ENCODE data around the gene TMEM117.

The TMEM117 gene

GRCh38 chr12:44077294-44077693 lies 241.4 kb downstream of the TMEM117 start:
- TF ChIP-seq CTCF (IDR thresholded peaks at IDR 0.05; ENCODE audit: low read depth, low read length), result no peak
- TF ChIP-seq POLR2A (IDR thresholded peaks at IDR 0.05; ENCODE audit: extremely low read depth, insufficient read length), result no peak
- no peak for TF ChIP-seq MYC (IDR thresholded peaks at IDR 0.05; ENCODE audit: low read depth, low read length)
- TF ChIP-seq MAX (IDR thresholded peaks at IDR 0.05; ENCODE audit: low read depth, low read length), result no peak
- no peak for DNase-seq (ENCODE audit: low read depth)

GRCh38 chr12:44078273-44078672 lies 242.4 kb downstream of the TMEM117 start:
- no peak overlapping the region for H3K4me3 ChIP-seq (ENCODE audit: low read depth, low read length)
- peak; percentile 7 for DNase-seq (ENCODE audit: low read depth)
- no peak for TF ChIP-seq MAX (IDR thresholded peaks at IDR 0.05; ENCODE audit: low read depth, low read length)
- no peak for TF ChIP-seq CTCF (IDR thresholded peaks at IDR 0.05; ENCODE audit: low read depth, low read length)
- no peak for TF ChIP-seq POLR2A (IDR thresholded peaks at IDR 0.05; ENCODE audit: extremely low read depth, insufficient read length)
- no peak for TF ChIP-seq MYC (IDR thresholded peaks at IDR 0.05; ENCODE audit: low read depth, low read length)

More at GRCh38 chr12:44077294-44077693, 241.4 kb downstream of the TMEM117 start:
- no peak overlapping the region for H3K4me3 ChIP-seq (ENCODE audit: low read depth, low read length)

- TF ChIP-seq POLR2A (IDR thresholded peaks at IDR 0.05; ENCODE audit: extremely low read depth, insufficient read length) (no peak), CTCF (IDR thresholded peaks at IDR 0.05; ENCODE audit: low read depth, low read length) (no peak), MAX (IDR thresholded peaks at IDR 0.05; ENCODE audit: low read depth, low read length) (no peak), MYC (IDR thresholded peaks at IDR 0.05; ENCODE audit: low read depth, low read length) (no peak)
- DNase-seq (ENCODE audit: low read depth), result no peak
- H3K4me3 ChIP-seq (ENCODE audit: low read depth, low read length), result no peak overlapping the region
Observed at GRCh38 chr12:44088647-44089046, 252.8 kb downstream of the TMEM117 start.

GRCh38 chr12:44091948-44092606 lies 256.2 kb downstream of the TMEM117 start:
- no peak overlapping the region for H3K4me3 ChIP-seq (ENCODE audit: low read depth, low read length)
- no peak for TF ChIP-seq MAX (IDR thresholded peaks at IDR 0.05; ENCODE audit: low read depth, low read length)
- TF ChIP-seq POLR2A (IDR thresholded peaks at IDR 0.05; ENCODE audit: extremely low read depth, insufficient read length), result no peak
- TF ChIP-seq MYC (IDR thresholded peaks at IDR 0.05; ENCODE audit: low read depth, low read length), result no peak
- no peak for TF ChIP-seq CTCF (IDR thresholded peaks at IDR 0.05; ENCODE audit: low read depth, low read length)
- no peak for DNase-seq (ENCODE audit: low read depth)

- DNase-seq (ENCODE audit: low read depth), result no peak
- H3K4me3 ChIP-seq (ENCODE audit: low read depth, low read length), result no peak overlapping the region
- no peak for TF ChIP-seq MYC (IDR thresholded peaks at IDR 0.05; ENCODE audit: low read depth, low read length)
Observed at GRCh38 chr12:44098786-44099185, 262.9 kb downstream of the TMEM117 start.

GRCh38 chr12:44099486-44099885 lies 263.6 kb downstream of the TMEM117 start:
- DNase-seq (ENCODE audit: low read depth), result no peak
- TF ChIP-seq POLR2A (IDR thresholded peaks at IDR 0.05; ENCODE audit: extremely low read depth, insufficient read length) (no peak), MYC (IDR thresholded peaks at IDR 0.05; ENCODE audit: low read depth, low read length) (no peak), MAX (IDR thresholded peaks at IDR 0.05; ENCODE audit: low read depth, low read length) (no peak), CTCF (IDR thresholded peaks at IDR 0.05; ENCODE audit: low read depth, low read length) (no peak)
- H3K4me3 ChIP-seq (ENCODE audit: low read depth, low read length), result no peak overlapping the region

All from NB4 (cell line).